Measurements from ENCODE around the gene TPRX2.
"Not testable (repeated sequence)": the region's sequence is repeated elsewhere in the genome, so short reads cannot be mapped to it uniquely, and the experiment has no call there.

Gene TPRX2, protein sequence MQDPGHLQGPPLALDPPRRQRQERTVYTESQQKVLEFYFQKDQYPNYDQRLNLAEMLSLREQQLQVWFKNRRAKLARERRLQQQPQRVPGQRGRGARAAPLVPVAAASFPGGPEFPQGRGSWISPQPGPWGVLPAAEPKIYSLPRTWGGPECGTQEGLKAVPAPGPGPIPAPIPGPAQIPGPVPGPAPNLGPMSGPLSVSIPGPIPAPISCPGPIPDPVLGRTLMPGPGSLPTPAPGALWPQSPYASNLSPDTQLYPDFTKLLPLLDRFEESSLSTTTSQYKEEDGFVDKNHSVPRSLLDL

GRCh38 chr19:47858646-47859285, at the start of gene TPRX2:
Gene TPRX2, plus strand, starts transcription at chr19:47859235. Its CDS starts 12 bp downstream, at chr19:47859247.
- H3K36me3 ChIP-seq (ENCODE audit: insufficient read depth, insufficient read length, low read length); DNase-seq (ENCODE audit: low read depth, low spot score); H3K9ac ChIP-seq (ENCODE audit: insufficient read length, low read depth); H3K4me3 ChIP-seq (ENCODE audit: insufficient read length, low read depth); H3K4me1 ChIP-seq (ENCODE audit: insufficient read depth, insufficient read length); H3K9me3 ChIP-seq (ENCODE audit: insufficient read depth, low read length); H3K27me3 ChIP-seq (ENCODE audit: insufficient read depth, insufficient read length): not testable (repeated sequence)

DNA sequence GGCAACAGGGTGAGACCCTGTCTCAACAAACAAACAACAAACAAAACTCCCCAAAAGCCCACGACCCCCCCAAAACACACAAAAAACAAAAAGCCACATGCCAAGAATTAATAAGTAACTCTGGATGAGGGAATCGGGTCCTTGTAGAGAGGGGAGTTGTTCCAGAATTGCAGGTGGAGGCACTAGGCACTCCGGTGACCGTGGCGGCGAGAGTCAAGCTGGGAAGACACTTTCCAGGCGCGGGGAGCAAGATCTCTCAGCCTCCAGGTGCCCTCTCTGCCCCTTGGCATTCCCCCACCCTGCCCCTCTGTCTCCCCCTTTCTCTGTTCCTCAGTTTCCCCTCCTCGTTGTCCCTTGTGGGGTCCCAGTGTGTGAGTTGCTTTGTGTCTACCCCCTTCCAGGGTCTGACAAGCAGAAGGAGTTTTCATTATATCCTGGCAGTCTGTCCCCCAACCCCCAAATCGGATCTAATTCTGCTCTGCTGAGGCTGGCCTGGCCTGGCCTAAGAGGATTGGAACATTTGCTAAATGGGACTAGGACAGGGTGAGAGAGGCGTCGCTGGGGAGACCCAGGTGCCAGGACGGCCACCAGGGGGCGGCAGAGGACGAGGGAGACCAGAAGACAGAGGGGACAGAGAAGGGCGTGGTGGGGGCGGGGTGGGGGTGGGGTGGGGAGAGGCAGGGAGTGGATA, 45.6 kb upstream of the TPRX2 start:
- TF ChIP-seq ZNF274 (IDR thresholded peaks at IDR 0.05; ENCODE audit: low read depth, low read length) (no peak), YY1 (IDR thresholded peaks at IDR 0.05; ENCODE audit: insufficient read depth, insufficient read length) (no peak), SUZ12 (IDR thresholded peaks at IDR 0.05; ENCODE audit: extremely low read depth, insufficient read depth, insufficient read length) (no peak)
- H3K4me3 ChIP-seq (ENCODE audit: insufficient read length, low read depth), result no peak overlapping the region
- no peak overlapping the region for H3K9ac ChIP-seq (ENCODE audit: insufficient read length, low read depth)
- no peaks in the 10 kb centered on the region for H3K4me1 ChIP-seq (ENCODE audit: insufficient read depth, insufficient read length)
- no peaks in the 10 kb centered on the region for H3K9me3 ChIP-seq (ENCODE audit: insufficient read depth, low read length)
- peak; percentile 77 for DNase-seq (ENCODE audit: low read depth, low spot score)
- no peaks in the 10 kb centered on the region for H3K36me3 ChIP-seq (ENCODE audit: insufficient read depth, insufficient read length, low read length)
- no peaks in the 10 kb centered on the region for H3K27me3 ChIP-seq (ENCODE audit: insufficient read depth, insufficient read length)

GRCh38 chr19:47813995-47814328, 45.1 kb upstream of the TPRX2 start:
- DNase-seq (ENCODE audit: low read depth, low spot score), result no peak
- H3K4me1 ChIP-seq (ENCODE audit: insufficient read depth, insufficient read length), result no peaks in the 10 kb centered on the region
- no peak overlapping the region for H3K4me3 ChIP-seq (ENCODE audit: insufficient read length, low read depth)
- H3K27me3 ChIP-seq (ENCODE audit: insufficient read depth, insufficient read length), result no peaks in the 10 kb centered on the region
- no peaks in the 10 kb centered on the region for H3K9me3 ChIP-seq (ENCODE audit: insufficient read depth, low read length)
- H3K36me3 ChIP-seq (ENCODE audit: insufficient read depth, insufficient read length, low read length), result no peaks in the 10 kb centered on the region
- TF ChIP-seq YY1 (IDR thresholded peaks at IDR 0.05; ENCODE audit: insufficient read depth, insufficient read length) (no peak), ZNF274 (IDR thresholded peaks at IDR 0.05; ENCODE audit: low read depth, low read length) (no peak), SUZ12 (IDR thresholded peaks at IDR 0.05; ENCODE audit: extremely low read depth, insufficient read depth, insufficient read length) (no peak)
- no peak overlapping the region for H3K9ac ChIP-seq (ENCODE audit: insufficient read length, low read depth)

DNA sequence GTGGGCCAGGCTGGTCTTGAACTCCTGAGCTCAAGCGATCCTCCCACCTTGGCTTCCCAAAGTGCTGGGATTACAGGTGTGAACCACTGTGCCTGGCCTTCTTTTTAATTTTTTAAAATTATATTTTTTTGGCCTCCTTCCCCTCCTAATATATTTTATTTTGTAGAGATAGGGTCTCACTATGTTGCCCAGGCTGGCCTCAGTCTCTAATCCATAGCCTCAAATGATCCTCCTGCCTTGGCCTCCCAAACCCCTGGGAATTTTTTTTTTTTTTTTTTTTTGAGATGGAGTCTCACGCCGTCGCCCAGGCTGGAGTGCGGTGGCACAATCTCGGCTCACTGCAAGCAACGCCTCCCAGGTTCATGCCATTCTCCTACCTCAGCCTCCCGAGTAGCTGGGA, 42.8 kb upstream of the TPRX2 start:
- H3K4me1 ChIP-seq (ENCODE audit: insufficient read depth, insufficient read length); H3K4me3 ChIP-seq (ENCODE audit: insufficient read length, low read depth); H3K9me3 ChIP-seq (ENCODE audit: insufficient read depth, low read length); H3K36me3 ChIP-seq (ENCODE audit: insufficient read depth, insufficient read length, low read length); H3K9ac ChIP-seq (ENCODE audit: insufficient read length, low read depth); H3K27me3 ChIP-seq (ENCODE audit: insufficient read depth, insufficient read length); DNase-seq (ENCODE audit: low read depth, low spot score): not testable (repeated sequence)

- H3K36me3 ChIP-seq (ENCODE audit: insufficient read depth, insufficient read length, low read length); H3K9me3 ChIP-seq (ENCODE audit: insufficient read depth, low read length); DNase-seq (ENCODE audit: low read depth, low spot score); H3K27me3 ChIP-seq (ENCODE audit: insufficient read depth, insufficient read length); H3K9ac ChIP-seq (ENCODE audit: insufficient read length, low read depth); H3K4me3 ChIP-seq (ENCODE audit: insufficient read length, low read depth): not testable (repeated sequence)
- peaks cover 15% of the 10 kb centered on the region for H3K4me1 ChIP-seq (ENCODE audit: insufficient read depth, insufficient read length)
These were observed 40.8 kb upstream of the TPRX2 start for GRCh38 chr19:47818221-47818620.

- H3K4me1 ChIP-seq (ENCODE audit: insufficient read depth, insufficient read length), result peaks cover 15% of the 10 kb centered on the region
- H3K36me3 ChIP-seq (ENCODE audit: insufficient read depth, insufficient read length, low read length), result no peaks in the 10 kb centered on the region
- H3K9me3 ChIP-seq (ENCODE audit: insufficient read depth, low read length), result no peaks in the 10 kb centered on the region
- H3K9ac ChIP-seq (ENCODE audit: insufficient read length, low read depth), result peak overlapping the region; percentile 50
- H3K27me3 ChIP-seq (ENCODE audit: insufficient read depth, insufficient read length), result no peaks in the 10 kb centered on the region
- no peak overlapping the region for H3K4me3 ChIP-seq (ENCODE audit: insufficient read length, low read depth)
- TF ChIP-seq ZNF274 (IDR thresholded peaks at IDR 0.05; ENCODE audit: low read depth, low read length) (no peak), SUZ12 (IDR thresholded peaks at IDR 0.05; ENCODE audit: extremely low read depth, insufficient read depth, insufficient read length) (no peak), YY1 (IDR thresholded peaks at IDR 0.05; ENCODE audit: insufficient read depth, insufficient read length) (no peak)
- DNase-seq (ENCODE audit: low read depth, low spot score), result peak; percentile 68
These were observed 39.2 kb upstream of the TPRX2 start for GRCh38 chr19:47819858-47820257.

- H3K9ac ChIP-seq (ENCODE audit: insufficient read length, low read depth), result peak overlapping the region; percentile 50
- H3K9me3 ChIP-seq (ENCODE audit: insufficient read depth, low read length), result no peaks in the 10 kb centered on the region
- DNase-seq (ENCODE audit: low read depth, low spot score), result no peak
These were observed 38.6 kb upstream of the TPRX2 start for GRCh38 chr19:47820410-47820809.

More at GRCh38 chr19:47820410-47820809, 38.6 kb upstream of the TPRX2 start:
- H3K36me3 ChIP-seq (ENCODE audit: insufficient read depth, insufficient read length, low read length), result no peaks in the 10 kb centered on the region
- TF ChIP-seq YY1 (IDR thresholded peaks at IDR 0.05; ENCODE audit: insufficient read depth, insufficient read length) (no peak), ZNF274 (IDR thresholded peaks at IDR 0.05; ENCODE audit: low read depth, low read length) (no peak), SUZ12 (IDR thresholded peaks at IDR 0.05; ENCODE audit: extremely low read depth, insufficient read depth, insufficient read length) (no peak)
- peaks cover 15% of the 10 kb centered on the region for H3K4me1 ChIP-seq (ENCODE audit: insufficient read depth, insufficient read length)
- H3K27me3 ChIP-seq (ENCODE audit: insufficient read depth, insufficient read length), result no peaks in the 10 kb centered on the region
- H3K4me3 ChIP-seq (ENCODE audit: insufficient read length, low read depth), result no peak overlapping the region
